ENCODE results near the gene RAB22A.
A peak's percentile ranks its signal among the peaks of the same experiment; 100 is the strongest.

RAB22A gene

DNA sequence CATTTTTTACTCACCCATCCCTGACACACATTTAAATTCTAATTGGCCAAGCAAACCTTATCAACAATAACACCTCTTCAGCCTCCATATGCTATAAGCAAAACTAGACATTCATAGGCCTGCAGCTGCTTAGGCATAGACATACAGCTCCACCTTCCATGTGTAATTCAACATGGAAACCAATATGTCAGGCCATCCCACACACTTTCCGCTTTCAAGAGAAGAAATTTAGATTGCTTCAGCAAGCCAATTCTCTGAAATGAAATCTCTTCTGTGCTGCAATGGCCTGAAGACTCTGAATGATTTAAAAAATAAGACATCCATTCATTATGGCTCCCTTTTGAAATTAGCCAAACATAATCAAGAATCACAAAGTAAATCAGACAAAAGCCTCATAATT, 4.5 kb upstream of the RAB22A start:
- no peak for DNase-seq

DNA sequence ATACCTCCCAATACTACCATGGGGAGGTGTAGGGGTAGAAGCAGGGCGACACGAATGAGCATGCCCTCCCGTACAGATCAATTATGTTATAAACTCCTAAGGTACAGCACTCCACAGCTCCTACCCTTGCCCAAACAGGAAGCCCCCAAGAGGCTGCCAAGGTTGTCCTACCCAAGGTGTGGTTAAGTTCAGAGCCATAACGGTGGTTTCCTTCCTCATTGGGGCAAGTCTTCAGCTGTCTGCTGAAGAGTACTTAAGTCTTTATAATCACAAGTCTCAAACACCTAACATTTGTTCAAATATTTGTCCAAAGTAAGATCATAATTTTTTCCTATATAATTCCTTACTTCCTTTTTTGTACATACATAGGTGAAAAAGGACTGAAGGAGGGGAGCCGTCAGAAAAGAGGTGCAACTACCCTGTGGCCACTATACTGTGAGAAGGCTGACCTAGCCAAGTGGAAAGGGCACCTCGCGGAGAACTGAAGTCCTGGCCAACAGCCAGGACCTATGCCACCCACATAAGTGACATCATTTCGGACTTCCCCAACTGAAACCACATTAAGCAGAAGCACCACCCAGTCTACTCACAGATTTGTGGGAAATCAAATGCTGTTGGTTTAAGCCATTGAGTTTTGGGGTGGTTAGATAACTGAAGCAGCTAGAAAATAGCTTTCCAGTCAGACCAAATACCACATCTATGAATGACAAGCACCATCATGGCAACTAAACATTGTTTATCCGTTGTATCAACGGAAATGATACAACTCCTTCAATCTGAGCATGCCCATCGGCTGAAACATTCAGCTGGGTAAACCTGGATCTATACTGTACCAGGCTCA, 2.9 kb upstream of the RAB22A start:
- DNase-seq, result peak; percentile 89

DNA sequence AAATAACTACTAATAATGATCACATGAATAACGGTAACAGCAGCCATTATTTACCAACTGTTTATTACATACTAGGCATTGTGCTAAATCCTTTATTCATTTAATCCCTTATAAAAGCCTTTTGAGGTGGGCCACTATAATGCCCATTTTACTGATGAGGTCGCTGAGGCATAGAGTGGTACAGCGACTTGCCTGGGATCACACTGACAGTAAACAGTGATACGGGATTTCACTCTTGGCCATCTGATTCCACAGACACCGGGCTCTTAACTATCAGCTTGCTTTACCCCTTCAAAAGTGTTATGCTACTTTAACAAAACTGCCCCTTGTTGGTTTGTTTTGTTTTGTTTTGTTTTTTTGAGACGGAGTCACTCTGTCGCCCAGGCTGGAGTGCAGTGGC, 2.2 kb upstream of the RAB22A start:
- DNase-seq, result no peak

DNA sequence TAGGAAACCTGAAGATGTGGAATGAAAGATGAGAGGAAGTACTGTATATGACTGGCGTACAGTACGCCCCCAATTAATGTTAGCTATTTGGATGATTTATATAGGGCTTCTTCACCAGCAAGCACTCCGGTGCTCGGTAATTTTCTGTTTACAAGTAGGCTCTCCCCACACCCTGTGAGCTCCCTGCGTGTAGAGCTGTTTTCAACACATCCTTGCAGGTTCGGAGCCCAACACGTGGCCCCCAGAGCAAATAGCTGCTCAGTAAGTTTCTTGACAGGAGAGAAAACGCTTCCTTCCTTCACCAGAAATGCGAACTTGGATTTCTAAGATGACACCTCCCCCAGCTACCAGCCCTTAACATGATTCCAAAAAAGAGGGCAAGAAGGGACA, 1.2 kb upstream of the RAB22A start:
- peak; percentile 9 for DNase-seq

DNA sequence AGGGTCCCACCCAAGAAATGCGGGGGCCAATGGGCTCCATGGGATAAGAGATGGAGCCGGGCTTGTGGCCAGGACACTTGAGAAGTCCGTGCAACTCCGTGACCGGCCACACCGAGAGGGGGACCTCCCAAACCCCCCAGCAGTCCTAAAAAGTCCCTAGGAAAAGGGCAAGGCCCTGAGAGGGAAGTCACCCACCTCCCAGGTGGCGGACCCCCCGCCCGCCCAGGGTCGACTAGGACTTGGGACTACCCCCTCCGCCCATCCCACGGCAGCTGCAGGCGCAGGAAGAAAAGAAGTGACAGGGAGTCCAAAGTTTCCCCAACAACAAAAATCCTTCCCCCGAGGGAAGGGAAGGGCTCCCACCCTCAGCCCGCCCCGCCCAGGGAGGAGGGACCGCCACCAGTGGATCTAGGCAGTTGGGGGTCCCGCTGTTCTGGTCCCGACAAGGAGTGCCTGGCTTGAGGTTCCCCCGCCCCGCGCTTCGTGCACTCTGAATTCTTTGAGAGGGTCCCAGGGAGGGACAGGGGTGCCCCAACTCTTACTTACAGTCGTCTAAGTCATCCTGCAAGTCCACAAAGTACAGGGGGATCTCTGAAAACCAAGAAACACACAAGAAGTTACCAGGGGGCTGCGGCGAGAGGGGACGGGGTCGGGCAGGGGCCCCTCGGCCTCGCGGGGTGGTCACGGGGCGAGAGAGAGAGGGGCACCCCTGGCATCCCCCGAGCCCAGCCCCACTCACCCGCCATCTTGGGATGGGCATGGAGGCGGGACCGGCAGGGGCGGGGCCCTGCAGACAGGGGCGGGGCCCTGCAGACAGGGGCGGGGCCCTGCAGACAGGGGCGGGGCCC, 611 bp upstream of the RAB22A start:
- DNase-seq, result peak; percentile 56

DNA sequence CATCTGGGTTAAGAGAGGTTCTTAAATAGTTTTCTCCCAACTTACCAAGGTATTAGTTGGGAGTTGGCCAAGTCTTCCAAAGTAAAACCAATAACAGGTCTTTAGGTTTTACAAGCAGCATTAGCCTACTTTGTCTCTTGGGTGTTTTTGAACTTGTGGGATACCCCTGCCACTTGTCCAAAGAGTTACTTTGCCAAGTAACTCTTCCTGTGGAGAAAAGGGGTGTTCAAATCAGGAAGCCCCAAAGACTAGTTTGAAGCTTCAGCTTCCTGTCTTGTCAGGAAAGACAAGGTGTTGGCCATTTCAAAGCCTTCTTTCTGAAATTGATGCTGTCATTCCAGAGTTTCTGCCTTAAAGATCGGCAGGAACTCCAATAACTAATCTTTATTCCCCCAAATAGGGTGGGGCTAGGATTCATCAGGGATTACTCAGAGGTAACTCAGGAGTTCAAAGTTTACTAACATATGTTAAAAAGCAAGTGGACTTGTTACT, 822 bp downstream of the RAB22A start:
- no peak for DNase-seq

DNA sequence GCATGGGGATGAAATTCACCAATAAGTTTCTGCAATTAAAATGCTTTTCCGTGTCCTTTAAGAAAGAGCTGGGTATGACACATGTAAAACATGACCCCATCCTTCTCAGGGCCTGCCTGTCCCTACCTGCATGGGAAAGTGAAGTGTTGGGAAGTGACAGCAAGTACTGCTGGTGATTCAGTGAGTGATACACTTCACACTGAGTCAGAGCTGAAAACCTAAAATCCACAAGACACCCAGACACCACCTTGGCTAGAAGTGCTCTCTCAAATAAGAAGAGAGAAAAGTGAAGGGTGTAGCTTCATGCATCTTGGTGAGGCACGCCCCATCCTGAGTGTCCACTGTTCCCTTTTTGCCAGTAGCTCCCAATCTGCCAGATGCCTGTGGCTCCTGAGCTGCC, 3.3 kb downstream of the RAB22A start:
- DNase-seq, result no peak

DNA sequence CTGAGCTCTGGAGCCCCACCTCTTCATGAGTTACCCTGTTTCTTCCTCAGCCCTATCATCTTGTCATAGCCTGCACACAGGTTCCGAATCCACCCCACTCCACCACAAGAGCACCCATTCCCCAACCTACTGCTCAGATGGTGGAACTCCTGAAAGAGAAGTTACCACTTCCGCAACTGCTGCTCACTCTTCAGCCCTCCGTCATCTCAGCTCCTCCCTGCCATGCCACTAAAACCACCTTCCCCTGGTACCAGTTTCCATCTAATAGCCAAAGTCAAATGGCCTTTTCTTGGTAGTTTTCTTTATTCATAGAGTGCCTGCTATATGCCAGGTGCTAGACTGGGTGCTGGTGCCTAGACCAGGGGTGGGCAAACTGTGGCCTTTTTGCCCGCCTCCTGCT, 3.9 kb downstream of the RAB22A start:
- DNase-seq, result no peak

DNA sequence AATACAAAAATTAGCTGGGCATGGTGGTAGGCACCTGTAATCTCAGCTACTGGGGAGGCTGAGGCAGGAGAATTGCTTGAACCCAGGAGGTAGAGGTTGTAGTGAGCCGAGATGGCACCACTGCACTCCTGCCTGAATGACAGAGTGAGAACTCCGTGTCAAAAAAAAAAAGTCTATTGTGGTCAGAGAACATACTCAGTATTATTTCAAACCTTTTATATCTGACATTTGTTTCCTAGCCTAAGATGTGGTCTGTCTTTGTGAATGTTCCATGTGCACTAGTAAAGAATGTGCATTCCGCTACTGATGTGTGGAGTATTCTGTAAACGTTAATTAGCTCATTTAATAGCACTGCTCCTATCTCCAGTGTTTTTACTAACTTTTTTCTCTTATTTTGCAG, 11.7 kb downstream of the RAB22A start:
- no peak for DNase-seq

DNA sequence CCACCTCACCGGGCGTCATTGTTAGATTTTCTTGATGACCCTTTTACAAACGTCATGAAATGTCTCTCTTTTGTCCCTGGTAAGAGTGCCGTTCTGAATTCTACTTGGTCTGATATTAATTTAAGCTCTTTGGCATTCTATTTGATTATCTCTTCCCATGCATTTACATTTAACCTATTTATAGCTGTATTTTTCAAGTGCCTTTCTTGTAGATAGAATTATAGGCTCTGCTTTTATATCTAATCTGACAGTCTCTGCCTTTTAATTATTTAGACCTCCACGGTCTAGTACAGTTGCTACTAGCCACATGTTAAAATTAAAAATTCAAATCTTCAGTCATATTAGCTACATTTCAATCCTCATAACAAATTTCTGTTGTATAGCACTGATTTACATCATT, 12.6 kb downstream of the RAB22A start:
- DNase-seq, result no peak

DNA sequence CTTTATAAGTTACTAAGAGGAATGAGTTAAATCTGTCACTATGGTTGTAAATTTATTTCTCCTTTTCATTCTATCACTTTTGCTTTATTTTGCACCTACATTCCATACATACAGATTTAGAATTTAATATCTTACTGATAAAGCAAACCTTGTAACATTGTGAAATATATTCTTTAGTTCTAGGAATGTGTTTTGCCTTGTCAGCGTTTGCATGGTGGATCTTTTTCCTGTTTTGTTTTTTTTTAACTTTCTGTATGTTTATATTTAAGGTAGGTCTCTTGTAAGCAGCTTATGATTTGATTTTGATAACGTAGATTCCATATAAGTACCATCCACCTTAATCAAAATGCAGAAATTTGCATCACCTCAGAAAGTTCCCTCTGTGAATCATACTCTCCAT, 16.4 kb downstream of the RAB22A start:
- DNase-seq, result no peak

DNA sequence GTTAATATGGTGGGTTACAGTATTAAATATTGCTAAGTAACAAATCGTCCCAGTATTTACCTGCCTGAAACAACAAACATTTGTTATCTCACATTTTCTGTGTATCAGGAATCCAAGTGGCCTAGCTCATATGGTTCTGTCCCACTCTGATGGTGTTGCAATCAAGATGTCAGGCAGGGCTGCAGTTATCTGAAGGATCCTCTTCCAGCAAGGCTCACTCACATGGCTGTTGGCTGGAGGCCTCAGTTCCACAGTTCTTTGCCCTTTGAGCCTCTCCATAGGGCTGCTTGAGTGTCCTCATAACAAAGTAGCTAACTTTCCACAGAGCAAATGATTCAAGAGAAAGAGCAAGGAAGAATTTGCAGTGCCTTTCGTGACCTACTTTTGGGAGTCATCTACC, 17.7 kb downstream of the RAB22A start:
- peak; percentile 8 for DNase-seq

DNA sequence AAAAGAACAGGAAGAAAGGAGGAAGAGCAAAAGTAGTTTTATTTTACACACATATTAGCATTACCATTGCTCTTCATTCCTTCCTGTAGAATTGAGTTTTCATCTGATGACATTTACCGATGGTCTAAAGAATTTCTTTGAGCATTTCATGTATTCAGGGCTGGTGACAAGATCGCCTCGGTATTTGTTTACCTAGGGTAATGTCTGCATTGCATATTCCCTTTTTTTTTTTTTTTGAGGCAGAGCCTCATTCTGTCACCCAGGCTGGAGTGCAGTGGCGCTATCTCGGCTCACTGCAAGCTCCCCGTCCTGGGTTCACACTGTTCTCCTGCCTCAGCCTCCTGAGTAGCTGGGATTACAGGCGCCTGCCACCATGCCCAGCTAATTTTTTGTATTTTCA, 19.3 kb downstream of the RAB22A start:
- DNase-seq, result no peak

DNA sequence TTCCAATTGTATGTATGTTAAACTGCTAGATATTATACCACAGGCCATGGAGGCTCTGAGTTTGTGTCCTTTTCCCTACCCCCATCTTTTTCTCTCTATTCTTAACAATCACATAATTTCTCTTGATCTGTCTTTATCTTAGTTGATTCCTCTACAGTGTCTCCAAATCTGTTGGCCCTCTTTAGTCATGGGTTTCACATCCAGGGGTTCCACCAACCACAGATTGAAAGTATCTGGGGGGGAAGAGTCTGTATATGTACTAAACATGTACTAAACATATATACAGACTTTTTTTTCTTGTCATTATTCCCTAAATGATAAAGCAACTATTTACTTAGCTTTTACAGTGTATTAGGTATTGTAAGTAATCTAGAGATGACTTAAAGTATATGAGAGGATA, 20.2 kb downstream of the RAB22A start:
- DNase-seq, result no peak

DNA sequence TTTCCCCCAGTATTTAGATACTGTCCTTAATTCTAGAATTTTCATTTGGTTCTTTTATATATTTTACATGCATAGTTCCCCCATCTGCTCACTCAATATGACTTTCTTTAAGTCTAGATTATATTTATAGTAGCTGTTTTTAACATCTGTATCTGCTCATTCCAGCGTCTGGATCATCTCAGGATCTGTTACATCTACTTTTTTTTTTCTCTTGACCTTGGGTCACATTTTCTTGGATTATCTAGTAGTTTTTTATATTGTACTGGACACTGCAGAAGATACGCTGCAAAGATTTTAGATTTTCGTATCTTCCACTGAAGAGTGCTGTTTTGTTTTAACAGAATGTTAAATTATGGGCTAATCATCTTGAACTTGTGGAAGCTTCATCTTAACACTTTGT, 20.7 kb downstream of the RAB22A start:
- no peak for DNase-seq

DNA sequence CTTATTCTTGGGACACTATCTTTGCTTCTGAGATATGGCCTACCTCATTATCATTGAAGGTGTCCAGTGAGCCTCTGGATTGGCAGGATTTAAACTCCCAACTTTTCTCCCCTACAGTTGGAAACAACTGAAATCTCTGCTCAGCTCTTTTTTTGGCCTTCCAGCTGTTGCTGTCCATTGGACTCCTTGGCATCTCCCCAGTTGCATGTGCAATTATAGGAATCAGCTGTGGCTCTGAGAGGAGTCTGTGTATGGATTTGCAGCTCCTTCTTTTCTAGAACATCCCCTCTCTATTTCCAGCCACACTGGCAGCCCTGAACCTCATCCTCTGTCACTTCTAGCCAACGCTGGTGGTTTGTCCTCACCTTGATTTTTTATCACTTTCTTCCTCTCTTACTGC, 21.2 kb downstream of the RAB22A start:
- DNase-seq, result no peak

DNA sequence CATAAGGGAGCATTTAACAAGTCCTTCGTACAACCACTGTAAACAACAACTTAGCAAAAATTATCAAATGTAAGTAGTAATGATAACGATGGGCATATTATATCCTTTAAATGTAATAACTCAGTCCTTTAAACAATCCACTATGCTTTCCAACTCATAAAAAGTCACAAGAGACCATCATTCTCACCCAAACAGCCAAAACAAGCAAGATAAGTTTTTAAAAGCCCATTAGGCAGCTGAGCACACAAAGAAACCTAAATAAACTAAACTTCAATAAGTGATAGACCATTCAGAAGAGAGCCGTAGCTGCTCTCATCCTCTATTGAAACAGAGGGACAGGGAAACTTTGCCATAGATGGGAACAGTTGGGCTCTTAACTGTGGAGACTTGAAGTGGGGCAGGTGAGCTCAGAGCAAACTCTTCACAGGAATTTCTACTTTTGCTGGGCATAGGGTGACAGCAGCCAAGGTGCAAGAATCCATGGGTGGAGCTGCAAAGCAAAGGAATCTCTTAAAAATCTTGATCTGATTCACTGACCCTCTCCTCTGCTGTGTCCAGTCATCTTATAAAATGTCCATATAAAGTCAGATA, 22.5 kb downstream of the RAB22A start:
- DNase-seq, result no peak

DNA sequence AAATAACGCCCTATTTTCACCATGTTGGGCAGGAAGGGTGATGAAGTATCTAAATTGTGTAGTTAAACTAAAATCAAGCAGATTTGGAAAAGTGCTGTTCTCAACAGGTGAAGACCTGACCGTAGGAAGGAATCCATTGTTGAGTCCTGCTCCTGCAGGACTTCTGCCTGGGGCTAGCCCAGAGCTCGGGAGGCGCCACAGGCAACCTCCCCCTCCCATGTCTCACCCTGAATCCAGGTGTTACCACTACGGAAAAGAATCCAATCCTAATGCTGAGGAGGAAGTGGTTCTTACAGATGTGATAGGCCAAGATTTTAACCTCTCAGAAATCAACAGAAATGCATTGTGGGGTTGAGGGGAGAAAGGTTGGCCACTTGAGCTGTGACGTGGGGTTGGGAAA, 30.2 kb downstream of the RAB22A start:
- no peak for DNase-seq

DNA sequence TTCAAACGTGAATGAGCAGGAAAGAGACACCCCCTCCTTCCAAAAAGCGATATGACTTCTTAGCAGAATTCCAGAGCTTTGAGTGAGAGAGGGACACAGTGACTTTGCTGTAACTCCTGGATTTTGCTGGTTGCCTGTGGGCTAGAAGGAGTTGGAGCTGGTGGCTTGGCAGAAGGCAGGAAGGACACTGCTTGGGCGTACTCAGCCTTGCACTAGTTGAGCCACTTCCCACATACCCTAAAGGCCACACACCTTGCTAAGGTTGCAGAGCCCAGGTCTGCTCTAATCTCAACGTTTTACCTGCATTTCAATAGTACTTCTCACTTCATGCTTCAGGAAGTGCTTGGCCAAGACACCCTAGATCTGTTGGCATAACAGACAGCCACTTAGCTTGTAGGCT, 30.6 kb downstream of the RAB22A start:
- DNase-seq, result no peak

DNA sequence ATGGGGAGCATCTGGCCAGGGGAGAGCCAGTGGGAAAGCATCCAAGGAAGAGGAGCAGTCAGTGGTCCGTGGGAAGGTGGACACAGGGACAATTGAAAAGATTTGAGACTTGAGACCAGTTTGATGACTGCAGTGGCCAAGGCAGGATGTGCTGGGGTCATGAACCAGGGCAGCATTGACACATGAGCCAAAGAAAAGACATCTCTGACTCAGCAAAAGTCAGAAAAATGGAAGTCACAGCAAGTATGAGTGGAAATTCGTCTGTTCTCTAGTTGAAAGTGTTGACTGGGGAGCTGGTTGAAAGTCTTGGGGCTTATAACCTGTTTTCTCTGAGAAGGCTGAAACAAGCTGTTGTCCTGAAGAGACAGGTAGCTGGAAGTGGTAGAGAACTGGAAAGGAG, 31.3 kb downstream of the RAB22A start:
- no peak for DNase-seq

DNA sequence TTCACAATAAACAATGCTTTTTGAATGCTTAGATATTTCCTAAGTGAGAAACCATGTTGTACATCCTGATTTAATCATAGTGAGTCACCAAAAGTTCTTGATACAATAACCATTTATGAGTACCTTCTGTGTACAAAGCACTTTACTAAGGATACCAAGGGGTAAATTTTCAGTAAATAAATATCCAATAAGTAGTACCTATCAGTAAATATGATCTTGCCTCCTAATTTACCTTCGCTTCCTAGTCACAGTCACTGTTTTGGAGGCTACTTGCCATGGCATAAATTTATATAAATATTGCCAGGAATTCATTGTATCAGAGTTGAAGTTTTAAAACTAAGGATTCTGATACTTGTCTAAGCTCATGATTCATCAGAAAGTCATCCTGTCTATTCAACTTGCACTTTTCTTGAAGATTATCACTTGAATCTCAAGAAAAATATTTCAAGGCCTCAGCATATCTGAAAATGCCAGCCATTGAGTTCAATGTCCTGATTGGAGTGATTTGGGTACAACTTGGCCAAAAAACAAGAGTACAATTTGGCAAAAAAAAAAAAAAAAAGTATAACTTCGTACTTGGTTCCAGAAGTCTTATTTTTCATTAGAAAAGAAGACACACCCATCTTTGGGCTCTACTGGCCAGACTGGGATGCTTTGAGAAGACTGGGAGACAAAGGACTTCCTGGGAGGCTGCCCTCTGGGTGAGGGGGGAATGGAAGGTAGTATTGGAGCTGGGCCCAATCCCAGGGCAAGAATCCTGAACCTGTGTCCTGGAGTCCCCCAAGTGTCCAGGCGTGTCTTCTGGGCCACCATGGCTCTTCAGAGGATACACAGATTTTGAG, 32.8 kb downstream of the RAB22A start:
- no peak for DNase-seq

DNA sequence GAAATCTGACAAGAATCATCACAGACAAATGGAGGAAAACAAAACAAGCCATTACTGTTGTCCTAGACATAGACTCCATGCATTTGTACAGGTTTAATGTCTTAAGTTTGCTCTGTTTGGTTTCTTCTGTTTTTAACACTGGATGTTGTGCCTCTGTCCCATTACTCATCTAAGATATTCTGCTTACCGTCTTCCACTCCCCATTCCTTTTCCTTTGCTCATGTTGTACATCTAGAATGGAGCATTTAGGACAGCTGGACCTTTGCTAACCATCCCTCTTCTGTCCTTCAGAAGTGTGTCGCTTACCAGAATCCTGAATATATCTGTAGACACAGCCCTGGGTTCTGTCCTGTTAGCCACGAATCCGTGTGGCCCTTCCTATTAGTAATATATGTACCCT, 35.2 kb downstream of the RAB22A start:
- DNase-seq, result no peak

DNA sequence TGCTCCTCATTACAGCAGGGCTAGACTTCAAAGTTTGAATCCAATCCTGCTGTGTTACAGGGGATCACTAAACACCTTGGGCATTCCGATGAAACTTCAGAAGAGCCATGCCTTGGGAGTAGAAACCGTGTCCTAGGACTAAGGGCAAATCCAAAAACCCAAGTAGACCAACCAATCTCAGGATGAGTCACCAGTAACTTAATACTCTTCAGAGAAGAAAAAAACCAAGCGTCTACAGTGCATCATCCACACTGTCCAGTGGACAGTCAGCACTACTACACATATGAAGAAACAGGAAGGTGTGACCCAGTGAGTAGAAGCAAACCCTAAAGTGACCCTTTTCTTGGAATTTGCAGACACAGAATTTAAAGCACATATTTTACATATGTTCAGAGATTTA, 40.1 kb downstream of the RAB22A start:
- no peak for DNase-seq
